Suppressor macrophage treated with lipopolysaccharide for 4 hours (primary cell): ENCODE results near the gene MRPL51.
A peak's percentile ranks its signal among the peaks of the same experiment; 100 is the strongest.
"Not testable (repeated sequence)": the region's sequence is repeated elsewhere in the genome, so short reads cannot be mapped to it uniquely, and the experiment has no call there.

Experiments
- DNase-seq: peaks from one replicate; pipeline ENCODE4 v3.0.0-alpha.2; 2020

MRPL51 gene

GRCh38 chr12:6530576-6531260 lies 37.7 kb upstream of the MRPL51 start:
- no peak for DNase-seq

GRCh38 chr12:6529291-6529737 lies 36.3 kb upstream of the MRPL51 start:
- DNase-seq, result no peak

DNA sequence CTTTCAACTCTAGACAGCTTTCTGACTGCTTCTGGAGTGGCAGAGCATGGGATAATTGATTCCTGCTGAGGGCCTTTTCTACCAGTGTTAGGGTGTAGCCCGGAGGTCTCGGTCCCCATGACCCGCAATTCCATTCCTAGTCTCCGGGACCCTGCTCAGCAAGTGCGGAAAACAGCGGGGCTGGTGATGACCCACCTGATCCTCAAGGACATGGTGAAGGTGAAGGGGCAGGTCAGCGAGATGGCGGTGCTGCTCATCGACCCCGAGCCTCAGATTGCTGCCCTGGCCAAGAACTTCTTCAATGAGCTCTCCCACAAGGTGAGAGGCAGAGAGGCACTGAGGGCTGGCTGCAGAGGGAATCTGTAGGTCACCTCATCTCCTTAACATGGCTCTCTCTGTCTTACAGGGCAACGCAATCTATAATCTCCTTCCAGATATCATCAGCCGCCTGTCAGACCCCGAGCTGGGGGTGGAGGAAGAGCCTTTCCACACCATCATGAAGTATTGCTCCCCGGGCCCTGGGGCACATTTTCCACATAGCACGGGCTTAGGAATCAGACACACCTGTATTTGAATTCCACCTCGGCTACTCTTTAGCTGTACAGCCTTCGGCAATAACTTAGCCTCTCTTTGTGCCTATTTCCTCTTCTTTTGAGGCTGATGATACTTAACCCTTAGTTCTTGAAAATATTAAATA lies 35.6 kb upstream of the MRPL51 start:
- DNase-seq, result no peak

DNA sequence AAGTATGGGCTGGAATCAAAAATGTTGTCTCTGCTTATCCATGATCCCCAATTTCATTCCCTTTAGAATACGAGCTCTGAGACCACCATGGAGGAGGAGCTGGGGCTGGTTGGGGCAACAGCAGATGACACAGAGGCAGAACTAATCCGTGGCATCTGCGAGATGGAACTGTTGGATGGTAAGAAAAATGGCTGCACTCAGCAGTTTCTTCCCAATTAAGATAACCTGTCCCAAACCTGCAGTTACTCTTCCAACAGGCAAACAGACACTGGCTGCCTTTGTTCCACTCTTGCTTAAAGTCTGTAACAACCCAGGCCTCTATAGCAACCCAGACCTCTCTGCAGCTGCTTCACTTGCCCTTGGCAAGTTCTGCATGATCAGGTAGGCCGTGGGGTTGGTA lies 34.6 kb upstream of the MRPL51 start:
- no peak for DNase-seq

- DNase-seq, result no peak
Observed at GRCh38 chr12:6526766-6527525, 33.9 kb upstream of the MRPL51 start.

- DNase-seq, result no peak
Observed at GRCh38 chr12:6526201-6526600, 33.1 kb upstream of the MRPL51 start.

DNA sequence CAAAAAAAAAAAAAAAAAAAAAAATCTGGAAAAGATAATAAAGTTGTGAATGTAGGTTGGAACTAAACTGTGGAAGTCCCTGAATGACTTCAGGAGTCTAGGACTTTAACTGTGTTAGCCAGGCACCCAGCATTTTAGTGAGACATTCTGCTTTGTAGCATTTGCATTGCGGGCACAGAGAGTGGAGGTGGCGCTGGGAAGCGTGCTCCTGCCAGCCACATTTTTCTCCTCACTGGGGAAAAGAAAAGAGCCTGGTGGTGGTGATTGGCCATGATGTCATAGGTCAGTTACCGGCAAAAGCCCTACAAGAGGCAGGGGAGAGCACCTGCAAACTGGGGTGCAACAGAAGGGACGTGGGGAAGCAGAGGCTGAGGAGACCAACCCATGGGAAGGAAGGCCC lies 31.6 kb upstream of the MRPL51 start:
- no peak for DNase-seq

DNA sequence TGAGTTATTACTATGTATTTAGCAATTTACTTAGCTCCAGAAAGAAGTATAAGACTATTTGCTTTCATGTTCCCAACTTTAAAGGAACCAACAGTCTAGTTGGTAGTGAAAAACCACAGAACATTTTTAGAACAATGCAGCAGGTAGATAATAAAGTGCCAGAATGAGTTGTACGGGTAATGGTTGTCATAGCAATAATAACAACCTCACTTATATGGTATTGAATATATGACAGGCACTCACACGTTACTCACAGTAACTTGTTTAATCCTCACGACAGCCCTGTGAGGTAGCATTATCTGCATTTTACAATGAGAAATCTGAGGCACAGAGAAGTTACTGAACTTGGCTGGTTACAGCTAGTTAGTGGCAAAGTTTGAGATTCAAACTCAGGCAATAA lies 30.6 kb upstream of the MRPL51 start:
- no peak for DNase-seq

GRCh38 chr12:6522193-6522592 lies 29.1 kb upstream of the MRPL51 start:
- DNase-seq, result no peak

- DNase-seq, result no peak
Observed at GRCh38 chr12:6520186-6520585, 27.1 kb upstream of the MRPL51 start.

GRCh38 chr12:6508087-6508486 lies 15.0 kb upstream of the MRPL51 start:
- DNase-seq, result no peak

DNA sequence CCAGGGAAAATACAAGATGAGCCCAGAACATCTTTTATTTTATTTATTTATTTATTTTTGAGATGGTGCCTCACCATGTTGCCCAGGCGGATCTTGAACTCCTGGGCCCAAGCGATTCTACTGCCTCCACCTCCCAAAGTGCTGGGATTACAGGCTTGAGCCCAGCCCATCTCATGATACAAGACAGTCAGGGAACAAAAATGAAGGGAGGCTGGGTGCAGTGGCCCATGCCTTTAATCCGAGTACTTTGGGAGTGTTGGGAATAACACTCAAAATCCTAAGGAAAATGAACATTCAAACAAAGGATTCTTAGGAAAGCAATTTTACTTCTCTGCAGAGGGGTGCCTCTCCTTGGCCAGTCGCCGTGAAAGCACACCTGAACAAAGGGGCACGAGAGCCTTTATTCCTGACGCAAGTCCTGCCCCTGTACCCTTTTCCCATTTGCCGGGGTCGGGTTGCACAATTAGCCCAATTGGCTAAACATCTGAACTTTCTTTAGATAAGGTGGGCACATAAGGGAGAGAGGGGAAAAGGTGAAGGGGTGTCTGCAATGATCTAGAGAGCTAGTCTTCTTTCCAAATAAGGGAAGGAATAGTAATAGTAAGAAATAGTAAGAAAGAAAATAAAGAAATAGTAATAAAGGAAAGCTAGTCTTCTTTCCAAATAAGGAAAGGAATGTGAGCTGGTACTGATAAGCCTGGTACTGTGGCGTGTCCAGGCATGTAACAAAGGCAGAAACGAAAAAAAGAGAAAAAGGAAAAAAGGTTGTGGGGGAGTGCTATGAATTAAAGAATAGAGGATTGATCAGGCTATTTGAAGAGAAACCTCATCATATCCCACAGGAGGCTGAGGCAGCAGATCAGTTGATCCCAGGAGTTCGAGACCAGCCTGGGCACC lies 14.3 kb upstream of the MRPL51 start:
- no peak for DNase-seq

GRCh38 chr12:6500466-6500865 lies 7.4 kb upstream of the MRPL51 start:
- no peak for DNase-seq

GRCh38 chr12:6497291-6497690 lies 4.2 kb upstream of the MRPL51 start:
- not testable (repeated sequence) for DNase-seq

DNA sequence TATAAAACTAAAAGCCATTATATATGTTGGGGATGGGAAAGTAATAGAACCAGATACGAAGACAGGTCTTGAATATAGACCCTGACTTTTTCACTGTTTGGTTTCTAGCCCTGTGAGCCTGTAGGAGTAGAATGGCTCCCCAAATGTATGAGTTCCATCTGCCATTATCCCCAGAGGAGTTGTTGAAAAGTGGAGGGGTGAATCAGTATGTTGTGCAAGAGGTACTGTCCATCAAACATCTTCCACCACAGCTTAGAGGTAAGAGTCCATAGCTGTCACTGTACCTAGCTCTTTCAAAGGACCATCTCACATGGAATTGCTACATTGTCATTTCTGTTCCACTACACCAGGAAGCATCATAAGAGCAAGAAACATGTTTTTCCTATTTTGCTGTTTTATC lies 1.9 kb upstream of the MRPL51 start:
- peak; percentile 8 for DNase-seq

- DNase-seq, result no peak
Observed at GRCh38 chr12:6494258-6494743, 1.2 kb upstream of the MRPL51 start.

- peak; percentile 97 for DNase-seq
Observed at GRCh38 chr12:6493497-6494257, 615 bp upstream of the MRPL51 start, which contains the start of gene NCAPD2. Gene NCAPD2 (plus strand): TSS chr12:6494102. CDS start chr12:6495099, 997 bp downstream.

DNA sequence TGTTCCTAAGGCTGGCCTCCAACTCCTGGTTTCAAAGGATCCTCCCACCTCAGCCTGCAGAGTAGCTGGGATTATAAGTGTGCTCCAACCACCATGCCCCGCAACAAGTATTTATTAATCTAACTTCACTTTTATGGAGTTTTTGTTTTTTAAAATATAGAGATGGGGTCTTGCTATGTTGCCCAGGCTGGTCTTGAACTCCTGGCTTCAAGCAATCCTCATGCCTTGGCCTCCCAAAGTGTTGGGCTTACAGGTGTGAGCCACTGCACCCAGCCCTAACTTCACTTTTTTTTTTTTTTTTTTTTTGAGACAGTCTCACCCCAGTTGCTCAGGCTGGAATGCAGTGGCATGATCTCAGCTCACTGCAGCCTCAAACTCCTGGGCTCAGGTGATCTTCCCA lies 2.4 kb downstream of the MRPL51 start:
- not testable (repeated sequence) for DNase-seq

DNA sequence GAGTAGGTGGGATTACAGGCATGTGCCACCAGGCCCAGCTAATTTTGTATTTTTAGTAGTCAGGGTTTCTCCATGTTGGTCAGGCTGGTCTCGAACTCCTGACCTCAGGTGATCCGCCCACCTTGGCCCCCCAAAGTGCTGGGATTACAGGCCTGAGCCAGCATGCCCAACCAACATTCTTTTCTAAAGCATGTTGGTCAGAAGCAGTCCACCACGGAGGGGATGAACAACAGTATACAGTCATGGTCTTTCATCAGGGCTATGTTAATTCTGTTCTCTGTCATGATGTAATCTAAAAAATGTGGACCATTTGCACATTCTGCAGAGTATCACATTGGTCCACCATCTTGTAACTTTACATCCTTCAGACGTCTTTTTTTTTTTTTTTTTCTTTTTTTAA lies 3.6 kb downstream of the MRPL51 start:
- no peak for DNase-seq

GRCh38 chr12:6488240-6488639 lies 4.8 kb downstream of the MRPL51 start:
- no peak for DNase-seq

DNA sequence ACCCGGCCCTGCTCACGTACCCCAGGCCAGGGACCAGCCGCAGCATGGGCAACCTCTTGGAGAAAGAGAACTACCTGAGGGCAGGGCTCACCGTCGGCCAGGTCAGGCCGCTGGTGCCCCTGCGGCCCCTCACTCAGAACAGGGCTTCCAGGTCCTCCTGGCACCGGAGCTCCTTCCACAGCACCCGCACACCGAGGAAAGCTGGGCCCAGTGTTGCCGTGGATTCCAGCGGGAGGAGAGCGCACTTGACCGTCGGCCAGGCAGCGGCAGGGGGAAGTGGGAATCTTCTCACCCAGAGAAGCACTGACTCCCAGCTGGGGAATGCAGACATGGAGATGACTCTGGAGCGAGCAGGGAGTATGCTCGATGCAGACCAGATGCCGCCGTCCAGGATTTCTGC lies 14.6 kb downstream of the MRPL51 start:
- no peak for DNase-seq
